ENCODE measurements around the gene CYP3A4.

DNA sequence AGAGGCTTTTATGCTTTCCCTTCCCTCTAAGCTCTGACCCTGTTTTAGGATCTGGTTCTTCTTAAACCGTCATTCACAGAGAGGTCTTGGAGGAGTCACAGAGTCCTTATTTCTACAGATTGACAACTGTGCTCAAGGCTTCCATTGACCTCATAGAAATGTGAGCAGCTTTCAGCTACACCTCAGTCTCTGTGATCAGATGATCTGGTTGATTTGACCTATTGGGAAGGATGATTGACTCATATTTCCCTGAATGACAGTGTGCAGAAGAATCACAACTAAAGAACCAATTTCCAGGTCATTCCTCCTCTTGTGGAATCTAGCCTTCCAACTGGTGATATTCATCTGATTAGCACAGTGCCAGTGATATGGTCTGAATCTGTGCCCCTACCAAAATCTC, 3.4 kb downstream of the CYP3A4 start:
- no peak for TF ChIP-seq POLR2AphosphoS5 (IDR thresholded peaks at IDR 0.05; ENCODE audit: low read depth, low read length)
- TF ChIP-seq, protein P1, sequence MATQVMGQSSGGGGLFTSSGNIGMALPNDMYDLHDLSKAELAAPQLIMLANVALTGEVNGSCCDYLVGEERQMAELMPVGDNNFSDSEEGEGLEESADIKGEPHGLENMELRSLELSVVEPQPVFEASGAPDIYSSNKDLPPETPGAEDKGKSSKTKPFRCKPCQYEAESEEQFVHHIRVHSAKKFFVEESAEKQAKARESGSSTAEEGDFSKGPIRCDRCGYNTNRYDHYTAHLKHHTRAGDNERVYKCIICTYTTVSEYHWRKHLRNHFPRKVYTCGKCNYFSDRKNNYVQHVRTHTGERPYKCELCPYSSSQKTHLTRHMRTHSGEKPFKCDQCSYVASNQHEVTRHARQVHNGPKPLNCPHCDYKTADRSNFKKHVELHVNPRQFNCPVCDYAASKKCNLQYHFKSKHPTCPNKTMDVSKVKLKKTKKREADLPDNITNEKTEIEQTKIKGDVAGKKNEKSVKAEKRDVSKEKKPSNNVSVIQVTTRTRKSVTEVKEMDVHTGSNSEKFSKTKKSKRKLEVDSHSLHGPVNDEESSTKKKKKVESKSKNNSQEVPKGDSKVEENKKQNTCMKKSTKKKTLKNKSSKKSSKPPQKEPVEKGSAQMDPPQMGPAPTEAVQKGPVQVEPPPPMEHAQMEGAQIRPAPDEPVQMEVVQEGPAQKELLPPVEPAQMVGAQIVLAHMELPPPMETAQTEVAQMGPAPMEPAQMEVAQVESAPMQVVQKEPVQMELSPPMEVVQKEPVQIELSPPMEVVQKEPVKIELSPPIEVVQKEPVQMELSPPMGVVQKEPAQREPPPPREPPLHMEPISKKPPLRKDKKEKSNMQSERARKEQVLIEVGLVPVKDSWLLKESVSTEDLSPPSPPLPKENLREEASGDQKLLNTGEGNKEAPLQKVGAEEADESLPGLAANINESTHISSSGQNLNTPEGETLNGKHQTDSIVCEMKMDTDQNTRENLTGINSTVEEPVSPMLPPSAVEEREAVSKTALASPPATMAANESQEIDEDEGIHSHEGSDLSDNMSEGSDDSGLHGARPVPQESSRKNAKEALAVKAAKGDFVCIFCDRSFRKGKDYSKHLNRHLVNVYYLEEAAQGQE (IDR thresholded peaks at IDR 0.05; ENCODE audit: insufficient read depth in 1 of 2, low read depth in 2 of 2, low read length in 2 of 2): no peak
- TF ChIP-seq SIN3A (IDR thresholded peaks at IDR 0.05; ENCODE audit: borderline replicate concordance, insufficient read depth, low read length): no peak

Measured in PFSK-1 (cell line).